Left renal pelvis (tissue), 4 donors: ENCODE data around the gene RBP4. TPM values are rescaled to one million over a fixed set of nuclear protein-coding genes. Genes with fewer than 3 reads are reported as not detected.
A peak's percentile ranks its signal among the peaks of the same experiment; 100 is the strongest.
"Not testable (repeated sequence)": the region's sequence is repeated elsewhere in the genome, so short reads cannot be mapped to it uniquely, and the experiment has no call there.

Source experiments
- DNase-seq, 4 donors: peaks; one replicate each; pipeline ENCODE4 v3.0.0-alpha.2; 2013; ENCODE audit warnings: low read depth in 4 of 4, low spot score in 3 of 4
- polyA plus RNA-seq, 4 donors: library from polyadenylated mRNA; unstranded; fragments of 120-200 nt; gene quantifications; one replicate each; pipeline ENCODE4 v1.2.1, GENCODE V29; 2013; ENCODE audit not compliant: insufficient read length in 4 of 4

RBP4 gene
- polyA plus RNA-seq, 4 donors, result 0.27 to 15.7 (median 0.46) TPM

DNA sequence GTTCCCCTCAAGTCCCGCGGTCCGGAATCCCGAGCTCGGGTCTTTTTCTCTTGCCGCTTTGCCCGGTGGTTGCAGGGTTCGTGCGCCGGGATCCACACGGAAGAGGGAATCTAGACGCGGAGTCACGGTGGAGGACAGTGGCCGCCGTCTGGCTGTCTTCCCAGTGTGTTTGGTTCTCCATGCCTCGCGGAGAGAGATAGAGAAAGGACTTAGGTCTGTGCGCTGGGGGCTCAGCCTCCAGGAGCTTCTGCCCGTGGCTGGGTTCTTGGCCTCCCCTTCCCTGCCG is 33.0 kb downstream of the RBP4 start:
- DNase-seq, result no peak

DNA sequence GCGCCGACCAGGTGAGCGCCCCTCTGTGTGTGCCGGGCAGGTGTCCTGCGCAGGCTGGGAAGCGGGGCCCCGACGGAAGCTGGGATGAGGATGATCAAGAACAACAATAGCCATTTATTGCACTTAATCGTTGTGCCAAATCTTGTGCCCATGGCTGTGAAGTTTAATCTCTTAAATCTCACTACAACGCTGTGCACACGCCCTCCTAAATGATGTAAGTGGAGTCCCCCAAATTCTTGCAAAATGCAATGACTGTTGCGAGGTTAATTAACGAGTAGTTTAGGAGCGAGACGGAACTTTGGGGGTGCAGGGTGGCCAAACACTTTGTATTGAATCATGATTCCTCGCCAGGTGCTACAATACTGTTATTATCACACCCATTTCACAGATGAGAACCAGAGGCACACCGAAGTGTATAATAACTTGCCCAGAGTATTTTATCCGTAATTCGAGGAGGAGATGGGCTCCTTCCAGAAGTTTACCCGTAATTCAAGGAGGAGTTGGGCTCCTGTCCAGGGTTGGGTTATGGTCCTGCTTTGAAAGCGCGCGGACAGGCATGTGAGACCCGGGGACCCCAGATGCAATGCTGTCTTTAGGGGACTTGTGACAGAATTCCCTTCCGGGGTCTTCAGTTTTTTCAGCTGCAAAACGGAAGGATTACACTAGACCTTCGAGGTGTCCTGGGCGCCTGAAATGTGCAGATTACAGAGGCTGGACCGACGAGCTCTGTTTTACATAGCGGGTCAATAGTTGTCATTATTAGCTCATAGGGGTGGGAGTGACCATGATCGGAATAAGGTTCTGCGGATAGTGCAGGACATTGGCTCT is 33.5 kb downstream of the RBP4 start:
- DNase-seq, result no peak

DNA sequence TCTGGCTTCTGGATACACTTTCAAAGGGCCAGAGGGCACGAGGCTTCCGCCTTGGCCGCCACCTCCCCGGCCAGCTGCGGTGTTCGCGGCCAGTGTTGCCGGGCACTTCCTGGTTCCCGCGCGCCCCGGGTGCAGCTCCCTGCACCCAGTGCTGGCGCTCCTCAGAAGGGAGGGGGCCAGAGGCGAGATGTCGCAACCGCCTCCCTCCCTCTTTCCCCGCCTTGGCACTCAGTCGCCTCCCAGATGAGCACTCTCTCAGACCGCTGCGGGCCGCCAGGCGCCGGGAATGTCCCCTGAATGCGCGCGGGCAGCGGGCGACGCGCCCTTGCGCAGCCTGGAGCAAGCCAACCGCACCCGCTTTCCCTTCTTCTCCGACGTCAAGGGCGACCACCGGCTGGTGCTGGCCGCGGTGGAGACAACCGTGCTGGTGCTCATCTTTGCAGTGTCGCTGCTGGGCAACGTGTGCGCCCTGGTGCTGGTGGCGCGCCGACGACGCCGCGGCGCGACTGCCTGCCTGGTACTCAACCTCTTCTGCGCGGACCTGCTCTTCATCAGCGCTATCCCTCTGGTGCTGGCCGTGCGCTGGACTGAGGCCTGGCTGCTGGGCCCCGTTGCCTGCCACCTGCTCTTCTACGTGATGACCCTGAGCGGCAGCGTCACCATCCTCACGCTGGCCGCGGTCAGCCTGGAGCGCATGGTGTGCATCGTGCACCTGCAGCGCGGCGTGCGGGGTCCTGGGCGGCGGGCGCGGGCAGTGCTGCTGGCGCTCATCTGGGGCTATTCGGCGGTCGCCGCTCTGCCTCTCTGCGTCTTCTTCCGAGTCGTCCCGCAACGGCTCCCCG is 34.4 kb downstream of the RBP4 start, which contains the start of gene FFAR4:
FFAR4 (plus strand) TSS at position 231 of the 842 bp plus-strand sequence; CDS start at position 287, 56 bp downstream.
- DNase-seq, result no peak

- DNase-seq, result no peak
Measured at GRCh38 chr10:93565446-93565845, 35.6 kb downstream of the RBP4 start.

DNA sequence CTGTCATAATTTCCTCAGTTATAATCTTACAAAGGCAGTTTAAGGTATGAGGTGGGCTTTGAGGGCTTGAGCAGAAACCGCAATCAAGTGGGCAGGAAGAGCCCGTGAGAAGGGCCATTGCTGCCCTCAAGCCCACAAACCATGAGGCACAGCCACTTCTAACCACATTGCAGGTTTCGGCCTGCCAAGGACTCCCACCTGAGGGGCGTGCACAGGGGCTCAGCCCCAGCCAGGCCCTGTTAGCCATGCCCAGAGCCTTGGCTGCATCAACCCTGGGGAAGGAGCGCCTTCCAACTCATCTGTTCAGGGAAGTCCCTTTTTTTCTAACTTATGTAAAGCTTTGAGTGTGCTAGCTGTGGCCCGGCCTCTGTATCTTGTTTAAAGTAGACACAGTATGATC is 40.5 kb downstream of the RBP4 start:
- DNase-seq, result no peak

GRCh38 chr10:93559490-93559889 is 41.5 kb downstream of the RBP4 start:
- DNase-seq, result no peak

DNA sequence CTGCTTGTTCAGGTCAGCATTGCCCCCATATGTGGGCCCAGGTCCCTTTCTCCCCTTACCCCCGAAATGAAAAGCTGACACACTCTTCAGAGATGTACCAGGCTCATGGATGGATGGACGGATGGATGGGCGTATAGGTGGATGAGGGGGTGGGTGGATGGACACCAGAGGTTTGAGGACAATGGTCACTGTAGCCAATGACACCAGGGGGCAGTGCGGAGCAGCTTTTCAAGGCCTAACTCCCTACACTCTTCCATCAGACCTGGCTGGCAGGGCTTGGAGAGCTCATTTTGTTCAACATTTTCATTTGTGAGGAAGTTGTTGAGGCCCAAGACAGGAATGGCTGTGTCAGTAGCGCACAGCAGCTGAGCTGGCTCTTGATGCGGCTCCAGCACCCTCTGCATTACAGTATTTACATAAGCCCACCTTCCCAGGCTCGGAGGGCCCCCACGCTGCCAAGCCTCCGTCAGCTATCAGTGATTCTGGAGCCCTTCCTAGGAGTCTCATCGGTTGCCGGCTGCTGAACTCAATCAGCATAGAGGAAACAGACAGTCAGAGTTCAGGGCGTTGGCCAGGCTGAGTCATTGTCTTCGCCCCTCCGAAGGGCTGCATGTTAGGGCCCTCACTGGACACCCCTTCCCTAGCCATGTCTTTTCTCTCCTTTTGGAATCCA is 46.1 kb downstream of the RBP4 start:
- DNase-seq, result peak in 2 of 4 donors; percentile 45 to 63

DNA sequence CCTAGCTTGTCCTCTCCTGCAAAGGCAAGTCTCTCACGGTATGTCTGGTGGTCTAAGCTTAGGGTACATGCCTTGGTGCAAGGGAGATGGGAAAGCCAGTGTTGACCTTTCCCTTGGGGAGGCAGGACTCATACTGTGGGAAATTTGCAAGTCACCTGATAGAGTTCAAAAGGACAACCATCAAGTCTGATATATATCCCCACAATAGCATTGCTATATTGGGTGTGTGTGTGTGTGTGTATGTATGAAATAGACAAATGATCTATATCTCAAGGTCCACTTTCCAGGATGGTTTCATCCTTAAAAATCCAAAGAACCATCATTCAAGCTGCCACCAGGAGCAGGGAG is 46.7 kb downstream of the RBP4 start:
- DNase-seq, result no peak

- no peak for DNase-seq
Measured at GRCh38 chr10:93553482-93554315, 47.3 kb downstream of the RBP4 start.

DNA sequence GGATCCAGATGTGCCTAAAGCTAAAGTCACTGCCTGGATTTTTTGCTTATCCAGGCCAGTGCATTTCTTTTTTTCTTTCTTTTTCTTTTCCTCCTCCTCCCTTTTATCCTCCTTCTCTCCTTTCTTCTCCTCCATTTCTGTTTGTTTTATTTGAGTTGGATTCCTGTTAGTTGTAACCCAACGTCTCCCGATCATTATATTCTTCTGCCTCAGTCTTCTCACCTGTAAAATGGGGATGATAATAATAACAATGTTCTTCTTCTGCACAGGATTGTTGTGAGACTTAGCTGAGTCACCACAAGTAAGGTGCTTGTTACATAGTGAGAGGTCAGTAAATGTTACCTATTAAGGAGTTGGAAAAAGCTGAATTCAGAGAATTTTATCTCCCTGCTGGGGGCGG is 48.3 kb downstream of the RBP4 start:
- DNase-seq, result no peak

GRCh38 chr10:93550606-93551005 is 50.4 kb downstream of the RBP4 start:
- no peak for DNase-seq

- no peak for DNase-seq
Measured at GRCh38 chr10:93548376-93549071, 52.5 kb downstream of the RBP4 start.

GRCh38 chr10:93547522-93547921 is 53.5 kb downstream of the RBP4 start:
- DNase-seq, result no peak

GRCh38 chr10:93546995-93547394 is 54.0 kb downstream of the RBP4 start:
- DNase-seq, result not testable (repeated sequence)

DNA sequence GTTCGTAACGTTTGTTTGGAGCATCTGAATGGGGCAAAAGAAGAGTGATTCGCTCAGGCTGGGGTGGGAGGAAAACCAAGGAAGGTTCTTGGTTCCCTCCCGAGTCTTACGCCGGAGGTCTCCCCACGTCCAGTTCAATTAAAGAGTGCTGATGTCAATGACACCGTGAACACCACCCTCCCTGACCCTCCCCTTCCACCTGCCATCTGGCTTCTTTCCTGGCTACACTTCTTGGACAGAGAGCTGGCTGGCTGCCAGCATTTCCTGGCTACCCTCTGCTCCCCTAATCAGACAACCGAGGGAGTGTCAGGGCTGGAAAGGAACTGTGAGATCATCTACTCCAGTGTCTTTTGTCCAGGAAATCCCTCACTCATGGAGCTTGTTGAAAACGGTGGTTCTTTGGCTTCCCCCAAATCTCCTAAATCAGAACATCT is 58.7 kb downstream of the RBP4 start:
- peak in 1 of 4 donors; percentile 16 for DNase-seq

Other genes with a start within 250 kb of the RBP4 start
- 10 to 100 TPM; 31.7 to 45.8 (median 36.8) TPM for gene MYOF, start 118.9 kb downstream of the RBP4 start, polyA plus RNA-seq
- 10 to 100 TPM; 12.4 to 18.4 (median 14.2) TPM for gene CEP55, start 104.6 kb downstream of the RBP4 start, polyA plus RNA-seq
- under 1 TPM in 1 of 4 donors, not detected in 3; 0.08 TPM for gene FFAR4, start 34.6 kb downstream of the RBP4 start, polyA plus RNA-seq
- gene PDE6C, start 11.3 kb upstream of the RBP4 start, polyA plus RNA-seq, result 1 to 10 TPM in 1 of 4 donors, under 1 TPM in 3; 0.24 to 2.5 (median 0.80) TPM
- 10 to 100 TPM; 30.4 to 41.8 (median 35.2) TPM for gene FRA10AC1, start 101.4 kb upstream of the RBP4 start, polyA plus RNA-seq
- 10 to 100 TPM in 1 of 4 donors, 1 to 10 TPM in 3; 6.2 to 33.4 (median 6.5) TPM for gene LGI1, start 156.7 kb upstream of the RBP4 start, polyA plus RNA-seq